SK-N-SH (cell line): ENCODE measurements around the gene SOX8. TPM values are rescaled to one million over a fixed set of nuclear protein-coding genes. Genes with fewer than 3 reads are reported as not detected.

ENCODE experiments used
- CTCF ChIA-PET: fragments of 300-600, 350-600 bp; formaldehyde crosslinking; extraction: SDS; loops from one replicate; lab custom pipeline; 2021; lab: Yijun Ruan, JAX
- POLR2A ChIA-PET: fragments of 350-600 bp; sonication (Branson Sonifier 250); formaldehyde crosslinking; extraction: SDS; loops from one replicate; lab custom pipeline; 2020; ENCODE audit warnings: antibody characterized with exemption, inconsistent platforms; lab: Yijun Ruan, JAX
- DNase-seq: peaks from one replicate; pipeline ENCODE4 v3.0.0; 2012
- H2AFZ ChIP-seq: fragments of 200-600 bp; sonication (generic); 2 replicates; pipeline ENCODE4 v1.8.1; 2016; ENCODE audit warnings: antibody characterized with exemption, mild to moderate bottlenecking, low read depth
- H3F3A ChIP-seq: fragments of 200-600 bp; sonication (generic); replicated peaks from 2 replicates; pipeline ENCODE3; 2016; ENCODE audit warnings: antibody characterized with exemption, mild to moderate bottlenecking; ENCODE audit not compliant: insufficient read depth
- H3K27ac ChIP-seq, 2 experiments: fragments of 200-500 bp in 1 of 2; fragments of 200-600 bp in 1 of 2; sonication (Bioruptor generic) in 1 of 2; sonication (generic), shearing (Covaris generic) in 1 of 2; 2 replicates each; pipeline versions ENCODE4 v1.5.1 to v1.6.1; 2014 to 2016; ENCODE audit warnings: low read depth in 2 of 2, inconsistent platforms in 1 of 2, low read length in 1 of 2, mild to moderate bottlenecking in 1 of 2, mixed read lengths in 1 of 2
- H3K27me3 ChIP-seq: fragments of 200-600 bp; sonication (generic), shearing (Covaris generic); 2 replicates; pipeline ENCODE4 v1.6.1; 2016; ENCODE audit warnings: mixed run types; ENCODE audit not compliant: insufficient read depth
- H3K36me3 ChIP-seq, 2 experiments: fragments of 200-500 bp in 1 of 2; fragments of 200-600 bp in 1 of 2; sonication (Bioruptor generic) in 1 of 2; sonication (generic) in 1 of 2; replicated peaks in 1 of 2; 2 replicates each; pipeline versions ENCODE3 to v1.5.1; 2014 to 2016; ENCODE audit warnings: low read length in 1 of 2, mild to moderate bottlenecking in 1 of 2; ENCODE audit not compliant: insufficient read depth in 2 of 2, control insufficient read depth in 1 of 2
- H3K4me1 ChIP-seq, 2 experiments: fragments of 200-500 bp in 1 of 2; fragments of 200-600 bp in 1 of 2; sonication (Bioruptor generic) in 1 of 2; sonication (generic), shearing (Covaris generic) in 1 of 2; 2 replicates each; pipeline versions ENCODE4 v1.5.1 to v1.6.1; 2014 to 2016; ENCODE audit warnings: low read depth in 1 of 2, low read length in 1 of 2, mixed run types in 1 of 2; ENCODE audit not compliant: insufficient read depth in 2 of 2, control insufficient read depth in 1 of 2
- H3K4me2 ChIP-seq: fragments of 200-600 bp; sonication (generic), shearing (Covaris generic); 2 replicates; pipeline ENCODE4 v1.6.1; 2017; ENCODE audit warnings: mixed run types
- H3K4me3 ChIP-seq, 2 experiments: fragments of 200-500 bp in 1 of 2; fragments of 200-600 bp in 1 of 2; sonication (Bioruptor generic) in 1 of 2; sonication (generic), shearing (Covaris generic) in 1 of 2; 2 replicates each; pipeline versions ENCODE4 v1.5.1 to v1.8.1; 2014 to 2016; ENCODE audit warnings: low read depth in 2 of 2, inconsistent platforms in 1 of 2, low read length in 1 of 2, mild to moderate bottlenecking in 1 of 2, mixed read lengths in 1 of 2, moderate library complexity in 1 of 2
- H3K79me2 ChIP-seq: fragments of 200-600 bp; sonication (generic); 2 replicates; pipeline ENCODE4 v1.8.1; 2017; ENCODE audit warnings: mild to moderate bottlenecking; ENCODE audit not compliant: insufficient read depth
- H3K9ac ChIP-seq: fragments of 200-600 bp; sonication (generic); 2 replicates; pipeline ENCODE4 v1.6.1; 2017; ENCODE audit warnings: mixed run types
- H3K9me2 ChIP-seq: fragments of 200-600 bp; sonication (generic); 2 replicates; pipeline ENCODE4 v1.6.1; 2017; ENCODE audit warnings: mixed run types
- H3K9me3 ChIP-seq: fragments of 200-600 bp; sonication (generic); 2 replicates; pipeline ENCODE4 v1.6.1; 2017; ENCODE audit warnings: mixed run types, mild to moderate bottlenecking, moderate library complexity
- H4K20me1 ChIP-seq: fragments of 200-600 bp; sonication (generic); 2 replicates; pipeline ENCODE4 v1.6.1; 2017; ENCODE audit warnings: mild to moderate bottlenecking, mixed run types; ENCODE audit not compliant: insufficient read depth
- CTCF ChIP-seq: fragments of 200-600 bp; sonication (generic); IDR thresholded peaks from 2 replicates; pipeline ENCODE4 v1.6.1; 2017; ENCODE audit warnings: antibody characterized with exemption, mild to moderate bottlenecking, moderate library complexity
- ELF1 ChIP-seq: IDR thresholded peaks from 2 replicates; pipeline ENCODE4 v1.4.0; 2012
- FOSL2 ChIP-seq: IDR thresholded peaks from 2 replicates; pipeline ENCODE4 v1.4.0; 2012; ENCODE audit warnings: low read depth, mild to moderate bottlenecking, moderate library complexity, borderline replicate concordance
- FOXJ3 ChIP-seq: sonication (generic); formaldehyde crosslinking; IDR thresholded peaks from 2 replicates; pipeline ENCODE4 v1.5.1; 2020; ENCODE audit warnings: mild to moderate bottlenecking, missing genetic modification reagents
- FOXM1 ChIP-seq: IDR thresholded peaks from 2 replicates; pipeline ENCODE4 v1.4.0; 2012; ENCODE audit warnings: low read depth, mild to moderate bottlenecking
- GABPA ChIP-seq: IDR thresholded peaks from 2 replicates; pipeline ENCODE4 v1.4.0; 2012; ENCODE audit warnings: low read depth, mild to moderate bottlenecking
- GATA2 ChIP-seq: sonication (generic); formaldehyde crosslinking; IDR thresholded peaks from 2 replicates; pipeline ENCODE4 v1.5.0; 2020; ENCODE audit warnings: mild to moderate bottlenecking, missing genetic modification reagents
- IRF3 ChIP-seq: fragments of 150-350 bp; IDR thresholded peaks from 2 replicates; pipeline ENCODE4 v1.6.1; 2016; ENCODE audit warnings: mild to moderate bottlenecking, low read depth, low read length
- MAX ChIP-seq: IDR thresholded peaks from 2 replicates; pipeline ENCODE4 v1.4.0; 2012; ENCODE audit warnings: low read depth
- MEF2A ChIP-seq: IDR thresholded peaks from 2 replicates; pipeline ENCODE4 v1.4.0; 2012; ENCODE audit warnings: low read depth, borderline replicate concordance
- MXI1 ChIP-seq: IDR thresholded peaks from 2 replicates; pipeline ENCODE4 v1.6.1; 2012; ENCODE audit warnings: mild to moderate bottlenecking, low read depth, low read length, improper control_type of control experiment
- PBX3 ChIP-seq: IDR thresholded peaks from 2 replicates; pipeline ENCODE4; 2012
- POLR2AphosphoS5 ChIP-seq: IDR thresholded peaks from 2 replicates; pipeline ENCODE4 v1.6.1; 2012; ENCODE audit warnings: low read depth, low read length
- RAD21 ChIP-seq: IDR thresholded peaks from 2 replicates; pipeline ENCODE4 v1.6.1; 2012; ENCODE audit warnings: mild to moderate bottlenecking, low read length
- REST ChIP-seq: IDR thresholded peaks from 2 replicates; pipeline ENCODE4 v1.6.1; 2012; ENCODE audit warnings: mild to moderate bottlenecking, low read depth, low read length, moderate library complexity
- RXRA ChIP-seq: IDR thresholded peaks from 2 replicates; pipeline ENCODE4 v1.4.0; 2012; ENCODE audit warnings: low read depth, mild to moderate bottlenecking, borderline replicate concordance
- SIN3A ChIP-seq: IDR thresholded peaks from 2 replicates; pipeline ENCODE4 v1.6.1; 2012; ENCODE audit warnings: low read depth, mild to moderate bottlenecking, low read length, moderate library complexity, borderline replicate concordance
- TAF1 ChIP-seq: IDR thresholded peaks from 2 replicates; pipeline ENCODE4 v1.6.1; 2012; ENCODE audit warnings: low read depth, mild to moderate bottlenecking, low read length, moderate library complexity, borderline replicate concordance
- TCF12 ChIP-seq: IDR thresholded peaks from 2 replicates; pipeline ENCODE4 v1.4.0; 2012
- USF2 ChIP-seq: fragments of 150-350 bp; IDR thresholded peaks from 2 replicates; pipeline ENCODE4 v1.6.1; 2017; ENCODE audit warnings: antibody characterized with exemption, low read length, low read depth, borderline replicate concordance
- WGBS: methylation state at CpG from one replicate; pipeline ENCODE4 v1.1.6; 2017; ENCODE audit warnings: low lambda C conversion rate; 5-methylcytosine and 5-hydroxymethylcytosine counted together
- polyA plus RNA-seq, 3 experiments: library from polyadenylated mRNA; depleted of rRNA; stranded (reverse); fragments of >200 nt; gene quantifications; 2 replicates each; pipeline ENCODE4 v1.2.3, GENCODE V29; 2012

Gene SOX8
- polyA plus RNA-seq, 1 of the 3 experiments (the other 2 are of a cell fraction): not detected

GRCh38 chr16:979147-979546, 2.4 kb upstream of the SOX8 start:
- TF ChIP-seq POLR2AphosphoS5: no peak
- no peak for TF ChIP-seq RAD21
- TF ChIP-seq REST: no peak
- TF ChIP-seq FOSL2: no peak
- no peak for TF ChIP-seq RXRA
- no peak for TF ChIP-seq FOXM1
- no peak for TF ChIP-seq TCF12
- no peak for TF ChIP-seq FOXJ3 (CRISPR knock-in tag)
- TF ChIP-seq IRF3: no peak
- TF ChIP-seq MAX: no peak
- no peak for TF ChIP-seq SIN3A
- no peak for TF ChIP-seq MXI1
- no peak for TF ChIP-seq MEF2A
- no peak for TF ChIP-seq GABPA
- no peak for TF ChIP-seq TAF1
- TF ChIP-seq GATA2: no peak
- no peak for TF ChIP-seq USF2
- no peak for TF ChIP-seq PBX3
- TF ChIP-seq ELF1: no peak
- TF ChIP-seq CTCF: no peak
- Histone ChIP-seq H3K4me3 (no peak overlapping the region), H3K9me2 (no peaks in the 10 kb centered on the region), H3K9me3 (no peaks in the 10 kb centered on the region), H3K36me3 (no peaks in the 10 kb centered on the region), H3K4me1 (no peaks in the 10 kb centered on the region), H3K9ac (no peak overlapping the region), H3K27me3 (peaks cover 90% of the 10 kb centered on the region), H3K4me2 (no peak overlapping the region), H3K79me2 (no peaks in the 10 kb centered on the region), H4K20me1 (peaks cover 19% of the 10 kb centered on the region; the same call in 1 of the 2 replicates), H3F3A (no peaks in the 10 kb centered on the region), H3K27ac (no peak overlapping the region), H2AFZ (no peak overlapping the region)
- WGBS: 51% methylated on average over 8 of the region's 14 CpGs
- POLR2A ChIA-PET: no interaction called here
- no peak for DNase-seq
- CTCF ChIA-PET: no interaction called here
